ENCODE data around the gene MAPK4. TPM values are rescaled to one million over a fixed set of nuclear protein-coding genes. Genes with fewer than 3 reads are reported as not detected.
"Not testable (repeated sequence)": the region's sequence is repeated elsewhere in the genome, so short reads cannot be mapped to it uniquely, and the experiment has no call there.

The MAPK4 gene
- polyA plus RNA-seq, 12 donors, result 3.6 to 13.7 (median 8.6) TPM; not detected in 1

GRCh38 chr18:50571606-50572005, 11.7 kb downstream of the MAPK4 start:
- DNase-seq, result no peak

GRCh38 chr18:50573196-50573595, 13.3 kb downstream of the MAPK4 start:
- not testable (repeated sequence) for DNase-seq

- no peak for DNase-seq
Measured at GRCh38 chr18:50573679-50574078, 13.8 kb downstream of the MAPK4 start.

- no peak for DNase-seq
Measured at GRCh38 chr18:50578030-50578429, 18.1 kb downstream of the MAPK4 start.

- no peak for DNase-seq
Measured at GRCh38 chr18:50578651-50579050, 18.8 kb downstream of the MAPK4 start.

- DNase-seq, result no peak
Measured at GRCh38 chr18:50579061-50579774, 19.3 kb downstream of the MAPK4 start.

GRCh38 chr18:50581517-50581916, 21.6 kb downstream of the MAPK4 start:
- no peak for DNase-seq

GRCh38 chr18:50582500-50582899, 22.6 kb downstream of the MAPK4 start:
- DNase-seq, result no peak

- DNase-seq, result no peak
Measured at GRCh38 chr18:50586710-50587109, 26.8 kb downstream of the MAPK4 start.

GRCh38 chr18:50590593-50590992, 30.7 kb downstream of the MAPK4 start:
- DNase-seq, result no peak

- no peak for DNase-seq
Measured at GRCh38 chr18:50594012-50594411, 34.1 kb downstream of the MAPK4 start.

- DNase-seq, result no peak
Measured at GRCh38 chr18:50594942-50595341, 35.1 kb downstream of the MAPK4 start.

- DNase-seq, result no peak
Measured at GRCh38 chr18:50602466-50602865, 42.6 kb downstream of the MAPK4 start.

GRCh38 chr18:50606609-50607008, 46.7 kb downstream of the MAPK4 start:
- no peak for DNase-seq

- no peak for DNase-seq
Measured at GRCh38 chr18:50607378-50607926, 47.6 kb downstream of the MAPK4 start.

- DNase-seq, result not testable (repeated sequence)
Measured at GRCh38 chr18:50609171-50609570, 49.3 kb downstream of the MAPK4 start.

- no peak for DNase-seq
Measured at GRCh38 chr18:50610349-50610748, 50.5 kb downstream of the MAPK4 start.

GRCh38 chr18:50611529-50611941, 51.6 kb downstream of the MAPK4 start:
- no peak for DNase-seq

- DNase-seq, result no peak
Measured at GRCh38 chr18:50614838-50615237, 55.0 kb downstream of the MAPK4 start.

- no peak for DNase-seq
Measured at GRCh38 chr18:50616484-50617048, 56.7 kb downstream of the MAPK4 start.

GRCh38 chr18:50619861-50620275, 60.0 kb downstream of the MAPK4 start:
- no peak for DNase-seq

GRCh38 chr18:50620319-50620718, 60.4 kb downstream of the MAPK4 start:
- DNase-seq, result no peak

GRCh38 chr18:50621366-50621765, 61.5 kb downstream of the MAPK4 start:
- DNase-seq, result no peak

All from muscle of arm (tissue), 12 donors.